DND-41 (cell line): ENCODE results near the gene AKT3.

ENCODE experiments used
- ATAC-seq: fragments of 200-7000 bp; cut with Tn5 transposase; 3 replicates; pipeline ENCODE4 v1.9.1; 2021; ENCODE audit warnings: low read depth; ENCODE audit not compliant: insufficient read depth
- DNase-seq: peaks from one replicate; pipeline ENCODE4 v3.0.0-alpha.2; 2020
- H2AFZ ChIP-seq: 2 replicates; pipeline ENCODE4 v1.6.0; 2012; ENCODE audit warnings: low read depth, low read length
- H3K27ac ChIP-seq: 2 replicates; pipeline ENCODE4 v1.5.1; 2012; ENCODE audit warnings: low read length, inconsistent platforms
- H3K27me3 ChIP-seq: fragments of 200-600 bp; sonication (generic); 2 replicates; pipeline ENCODE4 v1.6.0; 2012; ENCODE audit warnings: low read length, mild to moderate bottlenecking, inconsistent platforms; ENCODE audit not compliant: insufficient read depth, poor library complexity
- H3K36me3 ChIP-seq: 2 replicates; pipeline ENCODE4 v1.5.1; 2012; ENCODE audit warnings: low read length, inconsistent platforms; ENCODE audit not compliant: insufficient read depth
- H3K4me1 ChIP-seq: 2 replicates; pipeline ENCODE4 v1.5.1; 2012; ENCODE audit warnings: mild to moderate bottlenecking, low read length; ENCODE audit not compliant: insufficient read depth
- H3K4me2 ChIP-seq: 2 replicates; pipeline ENCODE4 v1.6.0; 2012; ENCODE audit warnings: mild to moderate bottlenecking, moderate library complexity, low read length, inconsistent platforms; ENCODE audit not compliant: insufficient read depth
- H3K4me3 ChIP-seq, 2 experiments: fragments of 200-600 bp in 1 of 2; shearing (Covaris generic) in 1 of 2; 2 replicates each; pipeline ENCODE4 v1.5.1; 2012 to 2016; ENCODE audit warnings: inconsistent platforms in 2 of 2, low read length in 2 of 2, mild to moderate bottlenecking in 2 of 2, low read depth in 1 of 2, moderate library complexity in 1 of 2
- H3K79me2 ChIP-seq: 2 replicates; pipeline ENCODE4 v1.6.0; 2012; ENCODE audit warnings: low read length, inconsistent platforms; ENCODE audit not compliant: insufficient read depth
- H3K9ac ChIP-seq: 2 replicates; pipeline ENCODE4 v1.6.0; 2012; ENCODE audit warnings: low read depth, mild to moderate bottlenecking, inconsistent platforms, low read length, moderate library complexity
- H3K9me3 ChIP-seq: 2 replicates; pipeline ENCODE4 v1.5.1; 2012; ENCODE audit warnings: low read length, moderate library complexity, mild to moderate bottlenecking, inconsistent platforms; ENCODE audit not compliant: insufficient read depth, severe bottlenecking
- H4K20me1 ChIP-seq: 2 replicates; pipeline ENCODE4 v1.6.0; 2012; ENCODE audit warnings: low read length; ENCODE audit not compliant: insufficient read depth
- CTCF ChIP-seq: IDR thresholded peaks from 2 replicates; pipeline ENCODE4 v1.5.1; 2012; ENCODE audit warnings: borderline replicate concordance, low read length, moderate library complexity, mild to moderate bottlenecking; ENCODE audit not compliant: poor library complexity, severe bottlenecking; ENCODE audit errors: extremely low read depth
- EZH2 ChIP-seq: IDR thresholded peaks from 3 replicates; pipeline ENCODE4 v1.6.1; 2012; ENCODE audit warnings: borderline replicate concordance, low read depth, mild to moderate bottlenecking, moderate library complexity, low read length, inconsistent platforms; ENCODE audit not compliant: severe bottlenecking

The AKT3 gene

GRCh38 chr1:243756529-243756928, 93.5 kb downstream of the AKT3 start:
- H3K4me1 ChIP-seq, result no peaks in the 10 kb centered on the region
- no peaks in the 10 kb centered on the region; the same call in 1 of the 2 replicates for H3K79me2 ChIP-seq
- H3K27me3 ChIP-seq, result no peaks in the 10 kb centered on the region
- no peaks in the 10 kb centered on the region for H3K9me3 ChIP-seq
- H3K9ac ChIP-seq, result no peak overlapping the region
- no peak overlapping the region for H2AFZ ChIP-seq
- DNase-seq (no peak), ATAC-seq (no peak)
- no peak for TF ChIP-seq EZH2
- no peak for TF ChIP-seq CTCF
- H3K27ac ChIP-seq, result no peak overlapping the region
- peaks cover 15% of the 10 kb centered on the region for H4K20me1 ChIP-seq
- H3K4me3 ChIP-seq, result no peak overlapping the region
- no peaks in the 10 kb centered on the region for H3K36me3 ChIP-seq
- no peak overlapping the region for H3K4me2 ChIP-seq

DNA sequence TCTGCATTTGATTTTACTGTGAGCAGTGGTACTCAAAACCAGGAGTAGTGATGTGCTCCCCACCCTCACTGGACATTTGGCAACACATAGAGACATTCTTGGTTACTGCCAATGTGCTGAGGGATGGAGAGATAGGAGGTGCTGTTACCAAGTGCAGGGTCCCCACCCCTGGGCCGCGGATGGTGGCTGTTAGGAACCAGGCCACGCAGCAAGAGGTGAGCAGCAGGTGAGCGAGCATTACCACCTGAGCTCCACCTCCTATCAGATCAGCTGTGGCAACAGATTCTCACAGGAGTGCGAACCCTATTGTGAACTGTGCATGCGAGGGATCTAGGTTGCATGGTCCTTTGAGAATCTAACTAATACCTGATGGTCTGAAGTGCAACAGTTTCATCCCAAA, 95.7 kb downstream of the AKT3 start:
- Histone ChIP-seq H3K9ac (no peak overlapping the region), H3K79me2 (no peaks in the 10 kb centered on the region; the same call in 1 of the 2 replicates), H3K4me3 (no peak overlapping the region), H3K36me3 (no peaks in the 10 kb centered on the region), H3K27ac (no peak overlapping the region), H3K9me3 (no peaks in the 10 kb centered on the region), H2AFZ (no peak overlapping the region), H4K20me1 (peaks cover 15% of the 10 kb centered on the region), H3K4me1 (no peaks in the 10 kb centered on the region), H3K27me3 (no peaks in the 10 kb centered on the region), H3K4me2 (no peak overlapping the region)
- TF ChIP-seq EZH2 (no peak), CTCF (no peak)
- DNase-seq (no peak), ATAC-seq (no peak)

- no peak overlapping the region for H3K9ac ChIP-seq
- H3K36me3 ChIP-seq, result no peaks in the 10 kb centered on the region
- no peaks in the 10 kb centered on the region for H3K27me3 ChIP-seq
- TF ChIP-seq EZH2 (no peak), CTCF (no peak)
- H4K20me1 ChIP-seq, result peaks cover 15% of the 10 kb centered on the region
- no peaks in the 10 kb centered on the region for H3K4me1 ChIP-seq
- H3K4me2 ChIP-seq, result no peak overlapping the region
- no peak; the same call in 2 of the 3 replicates for ATAC-seq
- no peak overlapping the region for H2AFZ ChIP-seq
- no peaks in the 10 kb centered on the region for H3K9me3 ChIP-seq
- no peak overlapping the region for H3K27ac ChIP-seq
- peaks cover 4% of the 10 kb centered on the region; the same call in 1 of the 2 replicates for H3K79me2 ChIP-seq
- no peak for DNase-seq
- no peak overlapping the region for H3K4me3 ChIP-seq
These were observed 98.5 kb downstream of the AKT3 start for GRCh38 chr1:243751506-243751905.
